Measurements from ENCODE around the gene BOK.

BOK gene

DNA sequence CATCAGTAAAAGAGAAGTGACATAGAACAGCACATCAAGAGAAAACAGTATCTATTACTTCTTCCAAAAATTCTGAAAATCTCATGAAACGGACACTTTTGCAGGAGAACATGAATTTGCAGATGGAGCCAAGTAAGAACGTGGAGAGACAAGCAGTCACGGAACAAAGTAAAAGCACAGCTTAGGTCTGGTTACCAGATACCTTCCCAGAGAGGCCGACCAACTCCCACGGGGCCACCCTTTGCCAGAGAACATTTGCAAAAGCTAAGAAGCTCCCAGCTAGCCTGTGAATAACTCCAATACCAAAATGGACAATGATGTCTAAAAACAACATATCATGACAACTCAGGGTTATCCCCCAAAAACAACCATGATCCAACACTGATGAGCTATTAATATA lies 39.5 kb downstream of the BOK start:
- H3K4me3 ChIP-seq (ENCODE audit: low read depth, low read length): no peak overlapping the region

DNA sequence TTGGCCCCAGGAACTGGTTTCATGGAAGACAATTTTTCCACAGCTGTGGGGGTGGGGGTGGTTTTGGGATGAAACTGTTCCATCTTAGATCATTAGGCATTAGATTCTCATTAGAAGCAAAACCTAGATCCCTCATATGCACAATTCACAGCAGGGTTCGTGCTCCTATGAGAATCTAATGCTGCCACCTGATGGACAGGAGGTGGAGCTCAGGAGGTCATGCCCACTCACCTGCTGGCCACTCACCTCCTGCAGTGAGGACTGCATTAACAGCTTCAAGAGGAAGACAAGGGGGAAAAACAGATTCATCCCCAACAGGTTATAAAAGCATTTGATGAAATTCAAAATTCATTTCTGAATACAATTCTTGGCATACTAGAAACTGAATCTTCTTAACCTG lies 39.9 kb downstream of the BOK start:
- H3K4me3 ChIP-seq (ENCODE audit: low read depth, low read length): no peak overlapping the region

DNA sequence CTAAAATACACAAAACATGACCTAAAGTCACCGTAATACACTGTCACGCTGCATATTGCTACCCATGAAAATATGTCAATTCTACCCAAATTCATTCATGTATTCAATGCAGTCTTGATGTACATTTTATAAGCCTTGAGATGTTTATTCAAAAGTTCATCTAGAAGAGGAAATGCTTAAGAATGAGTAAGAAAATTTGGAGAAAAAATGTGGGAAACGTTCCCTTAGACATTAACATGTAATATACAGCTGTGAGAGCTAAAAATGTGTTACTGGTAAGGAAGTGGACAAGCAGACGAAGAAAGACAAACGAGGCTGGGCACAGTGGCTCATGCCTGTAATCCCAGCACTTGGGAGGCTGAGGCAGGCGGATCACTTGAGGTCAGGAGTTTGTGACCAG lies 41.1 kb downstream of the BOK start:
- no peak overlapping the region for H3K4me3 ChIP-seq (ENCODE audit: low read depth, low read length)

DNA sequence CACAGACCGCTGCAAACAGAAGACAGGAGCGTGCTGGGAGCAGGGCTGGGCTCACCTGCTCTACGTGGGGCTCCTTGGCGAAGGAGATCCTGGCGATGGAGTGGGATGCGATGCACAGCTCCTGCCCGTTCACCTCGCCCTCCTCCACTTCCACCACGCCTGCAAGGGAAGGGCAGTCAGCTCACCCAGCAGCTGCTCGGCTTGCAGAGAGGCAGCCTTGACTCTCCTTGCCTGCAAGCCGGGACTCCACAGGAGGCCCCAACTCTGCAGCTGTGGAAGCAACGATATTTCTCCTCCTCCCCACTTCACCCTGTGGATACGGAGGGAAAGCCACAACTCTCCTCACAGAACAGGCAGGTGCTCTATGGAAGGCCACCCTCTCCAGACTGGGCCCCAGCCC lies 43.3 kb downstream of the BOK start:
- no peak overlapping the region for H3K4me3 ChIP-seq (ENCODE audit: low read depth, low read length)

DNA sequence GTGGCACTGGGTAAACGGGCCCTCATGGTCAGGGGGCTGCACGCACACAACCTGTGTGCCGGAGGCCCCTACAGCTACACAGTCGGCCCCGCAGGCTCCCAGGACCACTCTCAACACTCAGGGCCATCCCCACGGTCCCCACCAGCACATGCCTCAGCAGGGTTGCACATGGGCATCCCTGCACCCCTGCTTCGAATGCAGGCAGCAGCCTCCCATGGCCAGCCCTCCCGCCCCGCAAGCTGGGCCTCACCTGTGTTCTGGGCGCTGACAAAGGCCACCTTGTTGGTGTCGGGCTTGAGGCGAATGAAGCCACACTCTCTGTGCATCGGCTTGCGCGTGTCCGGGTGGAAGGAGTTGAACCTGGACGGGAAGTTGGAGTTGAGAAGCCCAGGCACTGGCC lies 44.2 kb downstream of the BOK start:
- H3K4me3 ChIP-seq (ENCODE audit: low read depth, low read length): no peak overlapping the region

DNA sequence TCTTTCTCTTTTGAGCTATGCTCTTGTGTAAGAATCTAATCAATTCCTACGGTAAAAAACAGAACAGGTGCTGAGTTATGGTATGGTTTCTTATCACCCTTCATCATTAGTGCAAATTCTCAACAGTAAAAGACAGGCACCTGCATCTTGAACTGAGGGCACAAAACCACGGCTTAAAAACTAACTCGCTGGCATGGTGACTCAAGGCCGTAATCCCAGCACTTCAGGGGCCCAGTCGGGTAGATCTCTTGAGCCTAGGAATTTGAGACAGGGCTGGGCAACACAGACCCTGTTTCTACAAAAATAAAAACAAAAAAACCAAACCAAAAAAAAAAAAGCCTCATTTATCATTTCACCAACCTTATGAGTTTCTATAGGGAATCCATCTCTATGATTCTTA lies 45.1 kb downstream of the BOK start:
- H3K4me3 ChIP-seq (ENCODE audit: low read depth, low read length): no peak overlapping the region

DNA sequence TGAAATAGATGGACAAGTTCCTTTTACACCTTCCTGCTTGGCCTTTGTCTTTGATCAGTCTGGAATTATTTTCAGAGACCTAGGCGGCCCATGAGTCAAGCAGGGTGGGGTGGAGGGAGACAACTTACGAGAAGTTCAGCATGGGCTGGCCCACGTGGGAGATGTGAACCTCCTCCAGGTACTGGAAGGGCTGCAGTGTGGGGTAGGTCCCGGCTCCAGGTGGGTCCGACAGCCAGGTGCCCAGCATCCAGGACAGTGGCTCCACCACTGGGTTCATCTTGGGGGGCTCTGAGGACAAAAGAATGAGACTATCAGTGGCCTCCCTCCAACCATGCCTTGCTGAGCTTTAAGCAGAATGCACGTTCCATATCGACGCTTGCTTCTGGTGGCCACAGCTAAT lies 47.6 kb downstream of the BOK start:
- H3K4me3 ChIP-seq (ENCODE audit: low read depth, low read length): no peak overlapping the region

DNA sequence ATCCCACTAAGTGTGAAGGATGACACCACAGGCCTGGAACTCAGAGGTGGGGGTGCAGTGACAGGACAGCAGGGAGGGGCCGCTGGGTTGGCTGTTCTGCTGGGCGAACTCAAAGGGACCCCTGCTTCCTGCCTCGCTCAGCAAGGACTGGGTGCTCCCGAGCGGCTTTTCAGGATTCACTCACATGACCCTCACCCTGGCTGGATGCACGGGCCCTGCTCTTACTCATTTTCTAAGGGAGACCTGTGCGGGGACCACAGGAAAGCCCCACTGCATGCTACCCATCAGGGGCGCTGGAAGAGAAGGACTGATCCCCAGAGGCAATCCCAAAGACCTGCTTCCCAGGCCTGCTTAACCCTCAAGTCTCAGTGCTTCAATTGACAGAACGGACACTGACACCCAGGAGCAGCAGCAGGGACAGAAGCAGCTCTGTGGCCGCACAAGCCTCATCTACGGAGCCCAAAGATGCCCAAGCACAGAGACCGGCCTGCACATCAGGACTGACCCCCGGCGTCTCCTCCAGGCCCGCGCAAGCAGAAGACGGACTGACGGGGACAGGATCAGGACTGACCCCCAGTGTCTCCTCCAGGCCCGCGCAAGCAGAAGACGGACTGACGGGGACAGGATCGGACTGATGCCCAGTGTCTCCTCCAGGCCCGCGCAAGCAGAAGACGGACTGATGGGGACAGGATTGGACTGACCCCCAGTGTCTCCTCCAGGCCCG lies 48.8 kb downstream of the BOK start:
- H3K4me3 ChIP-seq (ENCODE audit: low read depth, low read length): no peak overlapping the region

DNA sequence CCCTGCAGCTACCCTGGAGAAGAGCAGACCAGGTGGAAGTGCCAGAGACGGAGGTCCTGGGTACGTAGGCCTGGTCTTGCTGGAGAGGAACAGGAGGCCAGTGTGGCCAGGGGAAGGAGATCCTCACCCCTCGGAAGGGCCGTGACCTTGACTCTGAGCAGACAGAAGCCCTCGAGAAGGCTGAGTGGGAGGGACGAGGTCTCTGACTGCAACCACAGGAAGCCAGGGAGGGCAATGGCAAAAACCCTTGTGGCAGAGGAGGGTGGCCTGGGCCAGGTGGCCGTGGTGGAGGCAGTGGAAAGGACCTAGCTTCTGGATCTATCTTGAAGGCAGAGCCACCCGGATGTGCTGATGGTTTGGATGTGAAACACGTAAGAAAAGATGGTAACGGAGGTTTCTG lies 50.3 kb downstream of the BOK start:
- H3K4me3 ChIP-seq (ENCODE audit: low read depth, low read length): no peak overlapping the region

DNA sequence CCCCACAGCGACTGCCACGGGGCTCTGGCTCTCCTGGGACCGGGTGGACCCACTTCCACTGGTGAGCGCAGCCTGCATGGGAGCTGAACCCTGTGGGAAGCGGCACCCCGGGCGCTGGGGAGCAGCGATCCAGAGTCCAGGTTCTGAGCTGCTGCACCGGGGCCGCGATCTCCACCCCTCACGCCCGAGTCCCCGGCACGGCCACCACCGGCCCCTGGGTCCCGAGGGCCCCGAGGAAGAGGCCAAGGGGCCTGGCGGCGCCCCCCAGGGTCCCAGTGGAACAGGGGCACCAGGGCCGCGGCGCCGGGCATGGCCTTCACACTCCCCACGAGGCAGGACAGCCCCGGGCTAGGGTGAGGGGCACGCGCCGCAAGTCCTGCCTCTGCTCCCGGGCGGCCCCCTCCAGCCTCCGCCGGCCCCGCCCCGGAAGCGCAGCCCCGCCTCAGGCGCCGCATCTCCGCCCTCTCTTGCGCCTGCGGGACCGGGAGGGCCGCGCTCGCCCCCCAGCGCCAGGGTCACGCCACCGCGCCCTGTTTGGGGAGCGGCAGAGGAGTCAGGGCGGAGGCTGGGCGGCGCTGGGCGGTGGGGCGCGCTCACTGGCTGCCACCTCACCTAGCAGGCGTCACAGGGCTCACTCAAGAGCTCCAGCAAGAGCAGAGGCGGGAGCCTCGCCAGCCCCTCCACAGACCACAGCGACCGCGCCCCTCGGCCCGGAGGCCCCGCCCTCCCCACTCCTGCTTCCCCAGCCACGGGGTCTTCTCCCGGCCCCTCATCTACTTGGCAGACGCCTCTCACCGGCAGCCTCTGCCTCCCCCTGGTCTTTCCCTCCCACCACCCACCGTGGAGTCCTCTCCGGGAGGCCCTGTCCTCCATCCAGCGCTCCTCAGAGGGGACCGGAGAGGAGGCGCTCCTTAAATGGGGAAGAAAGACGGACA lies 51.6 kb downstream of the BOK start:
- H3K4me3 ChIP-seq (ENCODE audit: low read depth, low read length): peak overlapping the region; percentile 36

DNA sequence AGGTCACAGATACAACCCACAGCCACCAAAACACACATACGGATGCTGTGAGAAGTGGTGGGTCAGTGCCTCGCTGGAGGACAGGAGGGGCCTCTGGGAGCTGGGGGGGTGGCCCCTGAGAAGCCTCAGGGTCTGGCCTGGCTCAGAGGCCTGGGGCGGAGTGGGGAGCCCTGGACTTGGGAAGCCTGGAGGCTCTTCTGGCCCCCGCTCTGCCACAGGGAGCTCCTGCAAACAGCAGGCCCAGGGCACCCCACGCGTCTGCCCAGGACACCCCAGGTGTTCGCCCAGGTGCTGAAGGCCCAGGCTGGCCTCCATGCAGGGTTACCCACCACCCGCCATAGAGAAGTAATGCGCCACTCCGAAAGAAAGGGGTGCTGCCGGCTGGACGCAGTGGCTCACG lies 52.5 kb downstream of the BOK start:
- H3K4me3 ChIP-seq (ENCODE audit: low read depth, low read length): no peak overlapping the region

DNA sequence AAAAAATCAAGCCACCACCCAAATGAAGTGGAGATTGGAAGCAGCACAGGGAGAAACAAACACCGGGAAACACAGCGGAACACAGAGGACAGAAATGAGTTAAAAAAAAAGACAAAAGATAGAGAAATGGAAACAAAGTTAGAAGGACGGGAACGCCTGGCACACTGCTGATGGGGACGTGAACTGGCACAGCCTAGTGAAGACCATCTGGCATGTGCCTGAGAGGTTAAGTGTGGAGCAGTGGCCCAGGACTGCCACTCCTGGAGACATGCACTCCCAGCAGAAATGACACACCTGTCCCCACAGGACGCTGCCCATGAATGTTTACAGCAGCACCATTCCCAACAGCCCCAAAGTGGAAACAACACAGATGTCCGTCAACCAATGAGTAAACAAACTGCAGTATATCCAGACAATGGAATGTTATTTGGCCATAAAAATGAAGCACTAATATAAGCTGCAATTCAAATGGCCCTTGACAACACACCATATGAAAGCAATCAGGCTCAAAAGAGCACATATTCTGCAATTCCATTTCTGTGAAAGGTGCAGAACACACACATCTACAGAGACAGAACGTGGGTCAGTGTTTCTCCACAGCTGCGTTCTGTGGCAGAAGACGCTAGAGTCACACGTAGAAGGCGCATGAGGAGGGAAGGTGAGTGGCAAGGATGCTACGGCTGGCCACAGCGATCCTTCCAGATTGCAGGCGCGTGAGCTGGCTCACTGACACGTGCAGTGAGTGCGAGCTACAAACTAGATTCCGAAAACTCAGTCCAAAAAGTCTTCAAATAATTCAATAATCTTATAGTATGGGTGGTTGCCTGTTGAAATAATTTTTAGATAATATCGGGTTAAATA lies 53.8 kb downstream of the BOK start:
- H3K4me3 ChIP-seq (ENCODE audit: low read depth, low read length): no peak overlapping the region

DNA sequence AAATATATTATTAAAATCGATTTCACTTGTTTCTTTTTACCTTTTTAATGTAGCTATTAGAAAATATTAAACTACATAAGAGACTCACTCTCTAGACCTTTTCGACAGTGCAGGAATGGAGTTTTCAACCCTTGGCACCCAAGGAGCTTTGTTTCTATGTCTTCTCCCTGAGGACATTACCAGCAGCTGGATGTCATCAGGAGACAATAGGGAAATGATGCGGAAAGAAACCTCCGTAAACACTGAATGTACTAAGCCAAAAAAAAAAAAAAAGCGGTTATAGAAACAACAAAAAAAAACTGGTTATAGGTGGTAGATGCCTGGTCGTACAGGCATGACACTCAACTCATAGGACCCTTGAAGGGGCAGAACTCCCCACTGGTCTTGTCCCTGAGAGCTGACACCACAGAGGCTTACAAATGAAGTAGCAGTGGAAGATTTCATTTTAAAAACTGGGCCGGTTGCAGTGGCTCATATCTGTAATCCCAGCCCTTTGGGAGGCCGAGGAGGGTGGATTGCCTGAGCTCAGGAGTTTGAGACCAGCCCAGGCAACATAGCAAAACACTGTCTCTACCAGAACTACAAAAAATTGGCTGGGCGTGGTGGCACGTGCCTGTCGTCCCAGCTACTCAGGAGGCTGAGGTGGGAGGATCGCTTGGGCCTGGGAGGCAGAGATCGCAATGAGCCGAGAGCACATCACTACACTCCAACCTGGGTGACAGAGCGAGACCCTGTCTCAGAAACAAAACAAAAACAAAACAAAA lies 54.7 kb downstream of the BOK start:
- H3K4me3 ChIP-seq (ENCODE audit: low read depth, low read length): no peak overlapping the region

DNA sequence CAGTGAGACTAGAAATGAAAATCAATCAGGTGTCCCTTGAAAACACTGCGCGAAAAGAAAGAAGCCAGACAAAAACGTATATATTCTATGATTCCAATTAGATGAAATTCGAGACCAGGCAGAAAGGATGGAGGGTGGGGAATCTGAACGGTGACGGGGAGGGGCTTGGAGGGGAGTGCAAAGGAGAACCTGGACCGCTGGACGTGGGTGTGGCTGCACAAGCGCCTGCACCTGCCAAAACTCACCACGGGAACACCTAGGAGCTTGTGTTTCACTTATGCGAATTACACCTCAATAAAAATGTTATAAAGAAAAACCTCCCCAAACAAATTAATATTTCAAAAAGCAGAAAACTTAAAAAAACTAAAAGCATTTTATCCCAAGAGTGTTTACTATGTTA lies 56.5 kb downstream of the BOK start:
- H3K4me3 ChIP-seq (ENCODE audit: low read depth, low read length): no peak overlapping the region

DNA sequence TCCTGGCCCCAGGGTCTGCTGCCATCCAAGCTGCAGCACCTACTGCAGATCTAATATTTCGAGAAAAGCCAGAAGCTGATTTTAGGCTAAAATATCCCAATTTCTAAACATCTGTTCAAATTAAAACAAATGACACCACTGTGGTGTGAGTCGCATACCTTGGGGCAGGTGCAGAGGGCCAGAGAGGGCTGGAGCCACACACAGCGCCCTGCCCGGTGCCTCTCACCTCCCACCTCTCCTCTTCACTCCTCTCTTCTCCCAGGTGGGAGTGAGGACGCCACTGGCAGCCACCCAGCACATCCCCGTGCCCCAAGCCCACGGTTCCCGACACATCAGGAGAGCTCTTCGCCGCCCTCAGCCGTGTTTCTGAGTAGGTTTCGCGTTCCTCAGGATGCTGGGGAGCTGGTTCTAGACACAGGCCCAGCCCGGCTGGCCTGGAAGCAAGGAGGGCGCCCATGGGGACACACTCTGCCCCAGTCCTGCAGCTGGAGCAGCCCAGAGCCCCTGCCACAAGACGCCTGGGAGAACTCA lies 57.0 kb downstream of the BOK start:
- no peak overlapping the region for H3K4me3 ChIP-seq (ENCODE audit: low read depth, low read length)

DNA sequence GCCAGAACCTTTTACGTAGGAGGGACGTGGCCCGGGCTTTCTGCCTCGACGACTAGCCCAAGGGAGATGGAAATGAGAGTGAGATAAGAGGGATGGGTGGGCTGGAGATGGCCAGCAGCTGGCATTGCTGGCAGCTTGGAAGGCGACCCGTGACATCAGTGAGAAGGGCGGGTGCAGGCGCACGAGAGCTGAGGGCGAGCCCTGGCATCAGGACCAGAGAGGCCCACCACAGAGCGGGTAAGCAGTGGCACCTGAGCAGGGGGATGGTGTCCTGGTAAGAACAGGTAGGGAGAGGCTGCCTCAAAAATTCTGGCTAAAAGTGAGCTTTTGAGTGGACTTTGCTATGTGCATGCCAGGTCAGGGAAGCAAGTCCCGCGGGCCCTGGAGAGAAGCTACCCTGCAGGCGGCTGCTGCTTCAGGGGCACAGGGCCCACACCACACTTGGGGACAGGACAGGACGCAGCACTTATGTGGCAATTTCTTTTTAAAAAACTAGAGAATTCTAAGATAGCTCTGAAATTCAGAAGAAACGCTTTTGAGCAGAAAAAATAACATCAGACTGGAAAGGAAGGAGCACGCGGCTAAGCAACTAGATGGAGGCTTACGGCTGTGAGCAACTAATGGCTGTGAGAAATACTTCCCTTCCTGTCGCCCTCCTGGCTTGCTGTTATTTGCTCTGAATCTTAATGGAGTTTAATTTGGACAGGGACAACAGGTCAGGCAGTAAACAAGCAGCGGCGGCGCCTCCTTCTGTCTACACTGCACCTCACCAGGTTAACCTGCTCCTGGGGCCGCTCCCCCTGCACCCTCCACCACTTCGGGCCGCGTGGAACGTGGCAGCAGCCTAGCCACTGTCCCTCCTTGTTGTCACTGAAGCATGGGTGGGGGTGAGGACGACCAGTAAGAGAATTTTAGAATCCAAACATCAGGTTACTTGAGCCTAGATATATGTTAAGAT lies 57.9 kb downstream of the BOK start:
- H3K4me3 ChIP-seq (ENCODE audit: low read depth, low read length): no peak overlapping the region

DNA sequence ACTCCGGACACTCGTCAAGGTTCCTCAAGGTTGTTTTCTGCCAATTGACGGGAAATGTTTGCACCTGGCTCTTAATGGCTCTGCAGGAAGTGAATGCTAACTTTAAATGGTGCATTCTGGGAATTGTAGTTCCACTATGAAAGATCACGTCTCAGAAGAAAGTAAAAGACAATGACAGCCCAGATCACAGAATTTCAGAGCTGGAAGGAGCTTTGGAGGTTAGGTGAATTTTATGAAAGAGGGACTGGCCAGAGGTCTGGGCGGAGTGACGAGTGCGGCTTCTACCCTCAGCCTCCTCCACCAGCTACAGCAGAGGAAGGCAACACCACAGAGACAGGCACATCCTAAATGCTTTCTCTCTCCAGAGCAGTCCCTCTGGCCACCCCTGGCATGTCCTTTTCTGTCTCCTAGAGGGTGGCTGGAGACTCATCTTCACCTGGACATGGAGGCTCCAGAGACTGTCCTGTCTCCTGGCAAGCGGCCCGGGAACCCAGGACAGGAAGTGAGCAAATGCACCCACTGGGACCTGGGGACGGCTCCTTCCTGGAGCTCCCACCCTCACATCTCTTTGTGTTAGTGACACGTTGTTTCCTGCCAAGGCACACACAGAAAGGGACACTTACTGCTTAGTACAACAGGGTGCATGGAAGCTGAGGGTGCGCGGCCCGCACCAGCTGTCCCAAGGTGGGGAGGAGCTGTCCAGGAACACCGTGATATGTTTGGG lies 59.0 kb downstream of the BOK start:
- no peak overlapping the region for H3K4me3 ChIP-seq (ENCODE audit: low read depth, low read length)

DNA sequence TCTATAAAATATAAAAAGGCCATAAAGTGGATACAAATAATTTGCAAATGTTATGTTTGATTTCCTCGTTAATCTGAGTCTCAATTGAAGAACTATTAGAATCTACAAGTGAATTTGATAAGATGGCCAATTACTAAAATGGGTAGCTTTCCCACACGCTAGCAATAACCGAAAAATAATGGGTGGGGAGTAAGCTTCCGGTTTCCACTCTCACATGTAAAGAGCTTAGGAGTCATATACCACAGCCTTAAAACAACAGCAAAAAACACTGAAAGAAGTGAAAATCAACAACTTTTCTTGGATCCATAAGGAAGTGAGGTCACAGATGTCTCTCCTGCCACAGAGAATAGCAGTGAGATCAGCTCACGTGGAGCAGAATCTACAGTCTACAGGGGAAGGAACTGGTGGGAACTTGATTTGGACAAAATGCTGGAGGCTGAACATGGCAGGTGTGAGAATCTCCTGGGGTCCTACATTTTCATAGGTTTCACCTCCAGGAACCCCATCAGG lies 59.8 kb downstream of the BOK start:
- no peak overlapping the region for H3K4me3 ChIP-seq (ENCODE audit: low read depth, low read length)

All from iPS-11a (cell line).